ENCODE measurements around the gene RC3H1. TPM values are rescaled to one million over a fixed set of nuclear protein-coding genes. Genes with fewer than 3 reads are reported as not detected.

The RC3H1 gene
- total and polyA plus RNA-seq, 10 of the 15 experiments (the other 5 are each of a cell fraction or from before 2014, with no cell fraction given) = 1.4 to 33.9 (median 11.8) TPM

DNA sequence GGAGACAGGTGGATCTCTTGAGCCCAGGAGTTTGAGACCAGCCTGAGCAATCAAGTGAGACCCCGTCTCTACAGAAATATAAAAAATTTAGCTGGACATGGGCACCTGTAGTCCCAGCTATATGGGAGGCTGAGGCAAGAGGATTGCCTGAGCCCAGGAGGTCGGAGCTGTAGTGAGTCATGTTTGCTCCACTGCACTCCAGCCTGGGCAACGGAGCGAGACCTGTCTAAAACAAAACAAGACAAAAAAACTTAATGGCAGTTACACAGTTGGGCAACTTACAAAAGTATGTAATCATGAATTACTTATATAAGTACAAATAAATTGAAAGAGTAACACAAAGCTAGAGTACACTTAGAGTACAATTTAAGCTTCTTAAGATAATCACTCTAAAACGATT, 25.2 kb downstream of the RC3H1 start (continued):
- no peak for TF ChIP-seq ZNF687 (IDR thresholded peaks at IDR 0.05)

GRCh38 chr1:173995475-173995874, 26.7 kb downstream of the RC3H1 start:
- no peak overlapping the region for H2AFZ ChIP-seq (ENCODE audit: control insufficient read depth, low read depth, low read length)
- BruUV-seq (replicated peaks) = no TSS peak
- DNase-seq (ENCODE audit: low read depth, low spot score) = no peak
- in situ Hi-C loops (cut with MboI) = no loop called here
- H3K27me3 ChIP-seq (replicated peaks in 1 of 2; ENCODE audit: control insufficient read depth in 2 of 2, insufficient read depth in 2 of 2, low read length in 1 of 2) = no peaks in the 10 kb centered on the region
- H4K20me1 ChIP-seq (ENCODE audit: control insufficient read depth, insufficient read depth) = no peaks in the 10 kb centered on the region; the same call in 1 of the 2 replicates
- H3K79me2 ChIP-seq (ENCODE audit: control insufficient read depth, insufficient read depth, low read length) = peaks cover 31% of the 10 kb centered on the region
- H3K4me2 ChIP-seq (ENCODE audit: control insufficient read depth, insufficient read depth) = no peak overlapping the region
- no peaks in the 10 kb centered on the region for H3K4me1 ChIP-seq (ENCODE audit: control insufficient read depth, insufficient read depth, low read length)
- no peak overlapping the region for H3K9ac ChIP-seq (ENCODE audit: control insufficient read depth, insufficient read depth, low read length)
- SMC1A ChIA-PET (ENCODE audit: uncharacterized antibody, unreplicated experiment) = interaction anchor here (1.6 kb wide), 1 partner anchor 10 kb away, joined by 3 read pairs; no protein-coding TSS in a partner anchor
- POLR2A ChIA-PET = interaction anchor here (1.1 kb wide), 1 partner anchor 12 kb away, joined by 3 read pairs; no protein-coding TSS in a partner anchor
- H3K9me3 ChIP-seq (replicated peaks; ENCODE audit: control insufficient read depth, insufficient read depth, low read length) = no peaks in the 10 kb centered on the region
- H3K27ac ChIP-seq (ENCODE audit: control insufficient read depth, insufficient read depth) = no peak overlapping the region
- no peak for TF ChIP-seq SKIL (IDR thresholded peaks at IDR 0.05; ENCODE audit: low read depth, poor library complexity, severe bottlenecking)
- no peak for TF ChIP-seq MYC (IDR thresholded peaks at IDR 0.05; ENCODE audit: insufficient read depth, insufficient read length, insufficient replicate concordance, low read length, severe bottlenecking)
- no peak for TF ChIP-seq E4F1 (IDR thresholded peaks at IDR 0.05; ENCODE audit: borderline replicate concordance, partially characterized antibody)
- TF ChIP-seq SIN3A (IDR thresholded peaks at IDR 0.05; ENCODE audit: low read depth, low read length) = no peak
- TF ChIP-seq SUPT20H (IDR thresholded peaks at IDR 0.05; ENCODE audit: borderline replicate concordance, control insufficient read depth, low read depth, low read length) = no peak
- TF ChIP-seq RUNX3 (IDR thresholded peaks at IDR 0.05; ENCODE audit: low read length) = no peak
- TF ChIP-seq KLF5 (IDR thresholded peaks at IDR 0.05; ENCODE audit: partially characterized antibody) = no peak
- TF ChIP-seq, protein P1, sequence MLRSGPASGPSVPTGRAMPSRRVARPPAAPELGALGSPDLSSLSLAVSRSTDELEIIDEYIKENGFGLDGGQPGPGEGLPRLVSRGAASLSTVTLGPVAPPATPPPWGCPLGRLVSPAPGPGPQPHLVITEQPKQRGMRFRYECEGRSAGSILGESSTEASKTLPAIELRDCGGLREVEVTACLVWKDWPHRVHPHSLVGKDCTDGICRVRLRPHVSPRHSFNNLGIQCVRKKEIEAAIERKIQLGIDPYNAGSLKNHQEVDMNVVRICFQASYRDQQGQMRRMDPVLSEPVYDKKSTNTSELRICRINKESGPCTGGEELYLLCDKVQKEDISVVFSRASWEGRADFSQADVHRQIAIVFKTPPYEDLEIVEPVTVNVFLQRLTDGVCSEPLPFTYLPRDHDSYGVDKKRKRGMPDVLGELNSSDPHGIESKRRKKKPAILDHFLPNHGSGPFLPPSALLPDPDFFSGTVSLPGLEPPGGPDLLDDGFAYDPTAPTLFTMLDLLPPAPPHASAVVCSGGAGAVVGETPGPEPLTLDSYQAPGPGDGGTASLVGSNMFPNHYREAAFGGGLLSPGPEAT (IDR thresholded peaks at IDR 0.05; ENCODE audit: low read depth) = no peak
- ATAC-seq = no peak; the same call in 2 of the 3 replicates
- peaks cover 3 to 25% of the 10 kb centered on the region in 2 experiments for H3K36me3 ChIP-seq (ENCODE audit: control insufficient read depth in 2 of 2, insufficient read depth in 2 of 2, low read length in 1 of 2)
- no peak overlapping the region for H3K4me3 ChIP-seq
- intact Hi-C loops (cut with micrococcal nuclease; ENCODE audit: unreplicated experiment) = no loop called here
- CTCF ChIA-PET = no interaction called here
- RAD21 ChIA-PET (ENCODE audit: unreplicated experiment) = no interaction called here
- FAIRE-seq = no peak
